Fibroblast of gingiva (primary cell): ENCODE results near the gene EXD3.

Experiments used
- DNase-seq: peaks from one replicate; pipeline ENCODE4 v3.0.0-alpha.2; 2011; ENCODE audit warnings: low read depth

The EXD3 gene

DNA sequence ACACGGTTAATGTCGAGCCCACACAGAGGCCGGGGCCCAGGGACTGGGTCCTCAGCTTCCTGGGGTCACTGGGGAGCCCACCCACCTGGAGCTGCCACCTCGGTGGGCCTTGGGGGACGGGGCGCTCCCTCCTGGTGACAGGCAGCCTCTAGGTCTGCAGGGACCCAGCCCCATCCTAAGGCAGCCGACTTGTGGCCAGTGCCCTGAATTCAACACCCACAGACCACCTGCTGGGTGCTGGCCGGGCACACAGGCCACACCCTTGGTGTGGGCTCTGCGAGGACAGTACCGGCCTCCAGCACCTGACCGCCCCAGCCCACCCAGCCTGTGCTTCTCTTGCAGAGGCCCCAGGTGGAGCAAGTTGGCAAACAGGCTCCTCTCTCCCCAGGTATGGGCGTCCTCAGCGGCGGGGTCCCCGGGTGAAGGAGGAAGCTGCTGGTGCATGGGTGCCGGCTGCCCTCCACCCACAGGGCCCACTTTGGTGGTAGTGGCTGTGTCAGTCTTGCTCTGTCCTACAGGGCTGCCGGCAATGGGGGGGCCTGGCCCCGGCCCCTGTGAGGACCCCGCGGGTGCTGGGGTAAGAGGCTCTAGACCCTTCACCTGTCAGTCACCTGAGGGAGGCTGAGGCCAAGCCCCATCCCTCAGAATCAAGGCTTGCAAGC, 9.9 kb upstream of the EXD3 start:
- no peak for DNase-seq

DNA sequence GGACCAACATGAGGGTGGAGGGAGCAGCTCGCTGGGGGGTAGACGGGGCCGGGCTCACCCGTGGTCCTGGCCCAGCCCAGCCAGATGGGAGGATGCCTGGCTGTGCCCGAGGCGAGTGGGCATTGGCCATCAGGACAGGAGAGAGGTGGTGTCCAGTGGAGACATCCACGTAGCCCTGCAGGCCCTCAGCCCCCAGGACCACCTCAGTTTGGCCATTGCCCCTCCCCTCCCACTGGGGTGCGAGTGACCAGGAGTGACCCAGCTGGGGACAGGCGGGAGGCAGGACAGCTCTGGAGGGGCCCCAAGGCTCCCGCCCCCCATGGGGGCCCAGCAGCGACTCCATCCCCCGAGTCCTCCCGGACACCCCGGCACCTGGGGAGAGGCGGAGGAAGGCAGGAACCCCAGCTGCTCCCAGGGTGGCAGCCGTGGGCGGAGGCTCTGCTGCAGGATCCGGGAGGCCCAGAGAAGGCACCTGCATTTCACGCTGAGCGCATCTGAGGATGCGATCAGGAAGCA, 8.5 kb upstream of the EXD3 start:
- DNase-seq: no peak

DNA sequence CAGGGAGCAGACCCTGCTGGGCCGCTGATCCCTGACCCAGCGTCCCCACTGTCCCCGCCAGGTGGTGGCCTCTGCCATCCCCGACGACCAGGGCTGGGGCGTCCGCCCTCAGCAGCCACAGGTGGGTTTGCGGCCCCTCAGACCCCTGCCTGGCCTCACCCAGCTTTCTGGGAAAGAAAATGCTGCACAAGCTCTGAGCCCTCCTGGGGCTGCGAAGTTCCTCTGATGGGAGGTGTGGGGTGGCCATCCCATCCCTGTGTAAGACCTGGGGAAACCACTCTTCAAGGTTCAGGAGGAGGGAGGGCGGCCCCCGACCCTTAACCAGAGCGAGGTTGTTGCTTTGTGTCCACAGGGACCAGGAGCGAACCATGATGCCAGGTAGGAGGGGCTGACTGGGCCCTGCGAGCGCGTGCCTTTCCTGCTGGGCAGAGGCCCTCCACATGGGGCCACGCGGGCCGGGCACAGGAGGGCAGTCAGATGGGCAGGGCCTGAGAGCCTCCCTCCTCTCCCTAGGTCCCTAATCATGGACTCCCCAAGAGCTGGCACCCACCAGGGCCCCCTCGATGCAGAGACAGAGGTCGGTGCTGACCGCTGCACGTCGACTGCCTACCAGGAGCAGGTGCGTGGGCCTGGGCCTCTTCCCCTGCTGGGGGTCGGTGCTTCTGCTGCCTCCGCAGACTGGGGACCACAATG, 7.9 kb upstream of the EXD3 start:
- DNase-seq: no peak

DNA sequence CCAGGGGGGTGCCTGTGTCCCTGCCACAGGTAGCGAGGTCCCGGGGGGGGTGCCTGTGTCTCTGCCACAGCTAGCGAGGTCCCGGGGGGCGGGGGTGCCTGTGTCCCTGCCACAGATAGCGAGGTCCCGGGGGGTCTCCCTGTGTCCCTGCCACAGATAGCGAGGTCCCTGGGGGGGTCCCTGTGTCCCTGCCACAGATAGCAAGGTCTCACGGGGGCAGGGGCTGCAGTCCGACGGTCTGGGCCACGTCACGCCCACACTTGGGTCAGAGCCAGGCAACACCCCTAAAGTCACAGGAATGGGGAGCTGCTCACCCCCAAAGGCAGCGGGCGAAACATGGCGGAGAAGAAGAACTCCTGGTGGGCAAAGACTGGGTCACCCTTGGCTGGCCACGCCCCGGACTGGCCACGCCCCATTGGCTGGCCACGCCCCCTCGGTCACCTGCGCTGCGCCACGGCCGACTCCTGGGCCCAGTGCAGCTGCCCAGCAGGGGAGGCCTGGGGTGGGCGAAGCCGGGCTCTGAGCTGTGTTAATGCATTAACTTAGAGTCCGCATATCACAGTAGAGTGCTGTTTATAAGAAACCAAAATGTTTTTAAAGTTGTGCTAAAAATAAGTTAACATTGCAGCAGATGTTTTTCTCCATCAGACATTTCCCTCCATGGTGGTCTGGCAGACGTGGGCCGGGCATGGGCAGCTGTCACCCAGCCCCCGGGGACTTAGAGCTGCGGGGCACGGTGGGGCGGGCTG, 7.2 kb upstream of the EXD3 start:
- DNase-seq: no peak

DNA sequence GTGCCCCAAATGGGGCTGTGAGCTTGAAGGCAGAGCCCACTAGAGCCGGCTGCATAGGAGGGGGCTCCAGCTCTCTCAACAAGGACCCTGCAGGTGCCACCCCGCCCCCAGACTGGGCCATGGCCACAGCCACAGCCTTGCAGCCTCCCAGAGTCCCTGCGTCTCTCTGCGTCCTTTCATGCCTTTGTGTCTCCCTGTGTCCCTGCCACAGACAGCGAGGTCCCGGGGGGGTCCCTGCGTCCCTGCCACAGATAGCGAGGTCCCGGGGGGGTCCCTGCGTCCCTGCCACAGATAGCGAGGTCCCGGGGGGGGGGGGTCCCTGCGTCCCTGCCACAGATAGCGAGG, 6.6 kb upstream of the EXD3 start:
- DNase-seq: no peak

DNA sequence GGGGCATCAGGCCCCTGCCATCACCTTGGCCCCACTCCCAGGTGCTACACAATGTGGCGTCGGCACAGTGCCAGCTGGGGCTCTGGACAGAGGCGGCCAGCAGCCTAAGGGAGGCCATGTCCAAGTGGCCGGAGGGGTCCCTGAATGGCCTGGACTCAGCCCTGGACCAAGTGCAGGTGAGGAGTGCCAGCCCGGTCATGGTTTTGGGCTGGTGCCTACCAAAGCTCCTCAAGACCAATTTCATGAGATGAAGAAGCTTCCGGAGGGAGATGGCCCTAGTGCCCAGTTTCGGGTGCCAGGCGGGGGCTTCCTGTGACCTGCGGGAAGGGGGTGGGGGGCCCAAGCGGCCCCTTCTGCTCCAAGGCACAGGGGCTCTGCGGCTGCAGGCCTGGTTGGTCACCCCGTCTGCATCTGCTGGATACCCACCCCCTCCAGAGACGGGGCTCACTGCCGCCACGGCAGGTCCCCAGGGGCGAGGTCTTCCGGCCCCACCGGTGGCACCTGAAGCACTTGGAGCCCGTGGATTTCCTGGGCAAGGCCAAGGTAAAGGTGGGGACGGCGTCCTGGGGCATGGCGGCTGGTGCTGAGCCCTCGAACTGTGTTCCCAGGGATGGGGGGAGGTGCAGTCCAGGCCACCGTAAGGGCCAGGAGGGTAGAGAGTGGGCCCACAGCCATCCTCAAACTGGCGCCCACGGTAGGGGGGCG, 6.0 kb upstream of the EXD3 start:
- no peak for DNase-seq

DNA sequence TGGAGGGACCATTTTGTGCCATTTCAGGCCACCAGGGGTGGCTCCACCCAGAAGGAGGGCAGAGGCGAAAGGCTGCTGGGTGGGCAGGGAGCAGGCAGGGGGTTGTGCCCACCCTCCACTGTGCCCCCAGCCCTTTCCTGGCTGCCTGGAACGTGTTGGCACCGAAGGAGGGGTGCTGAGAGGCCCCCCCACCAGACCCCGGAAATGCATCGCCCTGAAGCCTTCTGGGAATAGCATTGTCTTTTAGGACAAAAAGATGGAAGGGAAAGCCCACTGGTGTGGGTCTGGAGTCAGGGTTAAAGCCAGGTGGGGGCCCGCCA, 5.3 kb upstream of the EXD3 start:
- no peak for DNase-seq

DNA sequence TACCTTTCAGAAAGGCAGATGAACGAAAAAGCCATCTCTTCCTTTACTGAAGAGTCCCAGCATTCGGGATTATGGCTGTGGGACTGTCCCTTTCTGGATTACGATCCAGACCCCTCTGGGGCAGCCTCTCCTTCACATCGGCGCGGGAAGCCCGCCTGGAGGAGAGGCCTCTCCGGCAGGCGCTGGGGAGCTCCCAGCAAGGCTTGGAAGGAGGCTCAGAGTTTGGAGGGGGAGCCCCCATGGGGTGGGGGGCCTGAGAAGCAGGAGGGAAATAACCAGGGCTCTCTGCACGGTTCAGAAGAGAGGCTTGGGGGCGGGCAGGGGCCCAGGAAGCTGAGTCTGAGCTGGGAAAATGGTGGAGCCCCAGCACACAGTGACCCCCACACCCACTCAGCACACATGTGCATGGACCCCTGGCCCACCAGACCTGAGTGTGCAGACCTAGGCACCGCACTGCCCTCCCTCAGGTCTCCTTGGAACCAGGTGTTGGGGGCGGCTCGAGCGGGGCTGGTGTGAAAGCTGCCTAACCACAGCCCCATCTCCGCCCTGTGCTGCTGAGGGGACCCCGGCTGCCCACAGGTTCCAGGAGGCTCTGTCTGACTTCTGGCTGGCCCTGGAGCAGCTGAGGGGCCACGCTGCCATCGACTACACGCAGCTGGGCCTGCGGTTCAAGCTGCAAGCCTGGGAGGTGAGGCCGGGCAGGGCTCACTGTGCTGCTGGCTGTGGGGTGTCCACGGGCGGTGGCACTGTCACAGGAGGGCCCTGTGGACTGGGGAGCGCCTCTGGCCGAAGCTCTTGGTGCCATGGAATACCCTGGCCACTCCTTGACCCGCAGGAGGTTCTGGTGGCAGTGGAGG, 4.7 kb upstream of the EXD3 start:
- no peak for DNase-seq

DNA sequence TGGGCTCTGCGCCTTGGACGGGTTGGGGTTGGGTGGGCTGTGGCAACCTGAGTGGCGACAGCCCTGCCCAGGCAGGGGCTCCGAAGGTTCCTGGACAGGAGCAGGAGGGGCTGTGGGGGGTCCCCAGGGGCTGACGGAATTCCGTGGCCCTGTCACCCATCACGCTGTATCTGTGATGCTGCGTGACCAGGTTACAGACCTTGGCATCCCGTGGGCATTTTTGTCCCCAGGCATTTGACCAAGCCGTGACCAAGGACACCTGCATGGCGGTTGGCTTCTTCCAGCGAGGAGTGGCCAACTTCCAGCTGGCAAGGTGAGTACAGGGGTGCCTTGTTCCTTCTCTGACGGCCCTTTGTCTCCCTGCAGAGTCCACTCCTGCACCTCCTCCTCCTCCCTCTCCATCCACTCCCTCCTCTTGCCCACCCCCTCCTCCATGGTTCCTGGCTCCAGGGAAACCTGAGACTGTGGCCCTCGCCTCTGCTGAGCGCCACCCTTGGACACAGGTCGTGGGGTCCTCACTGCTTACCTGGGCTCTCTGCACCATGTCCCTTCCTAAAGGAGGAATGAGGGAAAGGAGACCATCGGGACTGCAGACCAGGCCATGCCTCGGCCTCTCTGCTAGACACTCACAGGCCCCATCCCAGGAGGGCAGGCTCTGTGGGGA, 3.2 kb upstream of the EXD3 start:
- no peak for DNase-seq

DNA sequence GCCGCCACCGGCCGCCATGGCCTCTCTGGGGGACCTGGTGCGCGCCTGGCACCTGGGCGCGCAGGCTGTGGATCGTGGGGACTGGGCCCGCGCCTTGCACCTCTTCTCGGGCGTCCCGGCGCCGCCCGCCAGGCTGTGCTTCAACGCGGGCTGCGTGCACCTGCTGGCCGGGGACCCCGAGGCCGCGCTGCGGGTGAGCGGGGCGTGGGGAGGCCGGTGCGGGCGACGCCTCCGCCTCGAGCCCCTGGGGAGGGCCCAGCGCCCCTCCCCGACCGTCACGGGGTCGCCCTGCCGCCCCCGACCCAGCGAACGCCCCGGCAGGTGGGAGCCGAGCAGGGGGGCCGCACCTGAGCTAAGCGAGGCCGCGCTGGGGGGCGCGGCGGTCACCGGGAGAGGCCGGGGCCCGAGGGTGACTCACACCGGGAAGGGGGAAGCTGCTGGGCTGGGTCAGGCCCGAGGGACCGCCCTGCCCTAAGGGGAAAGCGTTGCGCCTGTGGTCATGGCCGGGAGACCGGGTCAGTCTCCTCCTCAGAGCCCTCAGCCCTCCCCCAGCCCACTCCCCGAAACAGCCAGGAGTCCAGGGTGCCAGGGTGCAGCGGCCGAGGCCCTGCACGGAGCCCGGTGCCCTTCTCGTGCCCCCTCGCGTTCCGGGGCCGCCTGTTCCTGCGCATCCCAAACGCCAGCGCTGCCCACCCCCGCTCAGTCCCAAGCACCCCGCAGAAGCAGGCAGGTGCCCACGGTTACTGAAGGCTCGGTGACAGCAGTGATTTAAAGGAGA, 741 bp upstream of the EXD3 start:
- no peak for DNase-seq

DNA sequence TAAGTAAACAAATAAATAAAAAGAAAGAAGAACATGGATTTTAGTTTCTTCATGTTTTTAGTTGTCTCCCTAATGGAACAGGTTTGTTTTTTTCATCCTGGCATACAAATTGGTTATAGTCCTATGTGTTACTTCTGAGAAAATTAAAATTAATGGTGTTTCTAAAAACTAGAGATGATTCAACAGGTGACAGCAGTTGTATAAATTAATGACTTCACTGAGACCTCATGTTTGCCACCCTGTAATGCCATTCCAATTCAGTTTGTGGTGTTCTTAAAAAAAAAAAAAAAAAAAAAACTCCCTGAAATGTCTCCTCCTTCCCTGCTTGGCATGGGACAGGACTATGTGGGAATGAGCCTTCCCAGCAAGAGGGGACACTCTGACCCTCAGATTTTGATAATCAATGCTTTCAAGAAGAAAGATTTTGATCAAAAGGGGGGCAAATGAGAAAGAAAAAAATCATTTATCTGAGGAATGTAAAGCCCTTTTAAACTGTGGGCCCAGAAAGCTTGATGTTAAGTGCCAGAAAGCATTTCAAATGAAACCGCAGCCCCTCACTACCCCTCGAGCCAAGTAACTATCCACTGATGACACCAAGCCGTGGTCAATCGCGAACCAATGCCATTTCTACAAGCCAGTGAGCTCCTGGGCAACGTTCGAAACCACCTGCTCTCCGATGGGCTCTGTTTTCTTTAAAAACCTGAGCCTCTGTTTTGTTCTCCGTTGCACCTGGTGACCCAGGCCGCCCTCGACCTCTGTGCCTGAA, 941 bp downstream of the EXD3 start:
- DNase-seq: no peak

DNA sequence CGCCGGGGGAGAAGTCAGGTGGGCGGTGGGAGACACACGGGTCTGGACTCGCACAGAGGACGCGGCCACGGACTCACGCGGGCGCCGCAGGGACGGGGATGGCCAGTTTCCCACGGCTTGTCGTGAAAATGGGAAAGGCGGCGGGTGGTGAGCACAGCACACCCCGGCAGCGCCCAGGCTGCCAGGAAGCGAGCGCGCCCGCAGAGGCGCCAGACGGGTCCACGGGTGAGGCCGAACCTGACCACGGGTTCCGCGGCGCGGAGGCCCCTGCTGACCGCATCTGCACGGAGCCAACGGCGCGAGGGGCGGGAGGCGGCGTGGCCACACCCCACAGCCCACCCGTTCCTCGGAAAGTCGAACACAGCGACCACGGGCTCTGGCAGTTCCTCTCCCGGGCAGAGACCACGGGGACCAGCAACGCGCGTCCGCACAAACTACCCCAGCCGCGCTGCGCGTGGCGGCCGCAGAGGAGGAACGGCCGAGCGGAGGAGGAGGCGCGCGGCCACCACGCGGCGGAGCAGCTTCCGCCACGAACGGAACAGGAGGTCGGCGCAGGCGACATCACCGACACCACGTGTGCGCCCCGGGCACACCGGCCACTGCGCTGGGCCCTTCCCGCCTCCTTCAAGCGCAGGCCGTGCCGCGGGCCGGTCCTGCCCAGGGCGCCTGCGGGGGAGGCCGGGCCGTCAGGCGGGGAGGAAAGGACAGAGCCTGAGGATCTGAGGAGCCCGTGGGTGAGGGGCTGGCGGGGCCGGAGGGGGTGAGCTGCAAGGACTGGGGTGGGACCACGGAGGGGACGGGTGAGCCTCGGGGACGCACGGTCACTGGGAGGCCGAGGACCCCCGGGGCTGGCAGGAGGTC, 5.6 kb downstream of the EXD3 start:
- no peak for DNase-seq

DNA sequence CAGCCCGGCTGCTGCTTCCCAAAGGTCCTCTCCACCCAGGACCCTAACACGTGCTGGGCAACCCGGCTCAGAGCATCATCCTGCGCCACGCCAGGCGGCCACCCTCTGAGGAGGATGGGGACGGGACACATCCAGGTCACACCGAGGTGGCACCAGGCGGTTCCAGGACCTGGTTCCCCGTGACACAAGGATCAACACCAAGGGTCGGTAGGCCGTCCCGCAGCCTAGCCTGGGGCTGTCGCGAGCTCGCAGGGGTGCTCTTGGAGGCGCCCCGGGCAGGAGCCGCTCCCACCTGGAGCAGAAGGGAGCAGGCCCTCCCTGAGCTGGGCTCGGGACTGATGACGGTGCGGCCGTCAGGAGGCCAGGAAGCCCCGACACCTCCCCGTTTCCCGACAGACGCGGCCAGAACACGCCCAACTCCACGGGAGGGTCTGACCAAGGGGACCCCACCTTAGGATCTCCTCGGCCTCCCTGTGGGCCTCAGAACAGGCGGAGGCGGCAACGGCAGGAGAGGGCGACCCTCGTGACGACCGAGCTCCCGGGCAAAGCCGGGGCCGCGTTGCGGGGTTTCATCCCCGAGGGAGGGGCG, 6.3 kb downstream of the EXD3 start:
- no peak for DNase-seq

DNA sequence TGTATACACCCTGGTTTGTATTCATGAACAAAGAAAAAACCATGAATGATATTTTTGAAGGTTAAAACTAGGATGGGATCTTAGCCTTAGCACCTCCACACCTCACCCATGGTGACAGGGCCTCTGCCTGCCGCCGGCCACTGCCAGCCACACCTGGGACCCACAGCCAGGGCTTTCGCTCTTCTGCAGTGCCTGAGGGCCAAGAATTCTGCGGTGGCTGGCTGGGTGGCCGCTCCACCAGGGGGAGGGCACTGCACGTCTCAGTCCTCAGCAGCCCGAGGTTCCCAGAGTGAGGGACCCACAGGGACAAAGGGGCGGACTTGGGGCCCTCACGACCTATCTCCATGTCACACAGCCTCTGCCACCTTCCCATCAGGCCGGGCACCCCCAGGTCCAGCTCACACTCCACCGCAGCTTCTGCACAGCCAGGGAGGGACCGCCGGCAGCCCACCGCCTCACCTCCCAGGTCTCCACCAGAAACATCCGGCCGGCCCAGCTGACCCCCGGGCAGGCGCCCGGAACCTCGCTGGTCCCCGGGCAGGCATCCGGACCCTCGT, 6.9 kb downstream of the EXD3 start:
- DNase-seq: no peak

DNA sequence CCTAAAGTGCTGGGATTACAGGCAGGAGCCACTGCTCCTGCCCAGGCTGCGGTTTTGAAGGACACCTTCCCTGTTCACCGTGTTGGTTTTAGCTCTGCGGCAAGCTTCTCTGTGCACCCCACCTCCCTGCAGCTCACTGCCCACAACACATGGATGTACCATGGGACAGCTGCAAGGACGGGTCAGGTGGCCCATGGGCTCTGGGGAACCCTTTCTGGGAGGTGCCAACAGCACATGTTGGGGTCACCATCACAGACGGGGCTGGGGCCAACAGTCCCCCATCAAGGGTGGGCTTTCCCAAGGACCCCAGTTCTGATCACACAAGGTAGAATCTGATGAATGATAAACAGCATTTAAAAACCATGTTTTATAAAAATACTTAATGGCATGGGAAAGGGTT, 7.5 kb downstream of the EXD3 start:
- DNase-seq: no peak

DNA sequence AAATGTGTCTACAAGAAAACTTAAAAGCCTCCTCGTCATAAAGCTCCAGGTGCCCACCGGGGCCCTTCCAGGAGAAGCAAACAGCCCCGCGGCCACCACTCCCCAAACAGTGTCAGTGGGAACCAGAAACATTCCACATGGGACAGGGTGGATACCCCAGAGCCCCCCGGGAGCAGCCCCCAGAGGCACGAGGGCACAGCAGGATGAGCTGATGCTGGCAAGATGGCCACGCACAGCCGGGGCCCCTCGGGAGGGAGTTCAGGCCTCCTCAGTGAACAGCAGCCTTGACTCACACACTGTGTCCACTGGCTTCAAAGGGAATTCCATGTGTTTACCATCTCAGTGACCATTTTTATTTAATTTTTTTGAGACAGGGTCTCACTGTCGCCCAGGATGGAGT, 10.5 kb downstream of the EXD3 start:
- DNase-seq: no peak

DNA sequence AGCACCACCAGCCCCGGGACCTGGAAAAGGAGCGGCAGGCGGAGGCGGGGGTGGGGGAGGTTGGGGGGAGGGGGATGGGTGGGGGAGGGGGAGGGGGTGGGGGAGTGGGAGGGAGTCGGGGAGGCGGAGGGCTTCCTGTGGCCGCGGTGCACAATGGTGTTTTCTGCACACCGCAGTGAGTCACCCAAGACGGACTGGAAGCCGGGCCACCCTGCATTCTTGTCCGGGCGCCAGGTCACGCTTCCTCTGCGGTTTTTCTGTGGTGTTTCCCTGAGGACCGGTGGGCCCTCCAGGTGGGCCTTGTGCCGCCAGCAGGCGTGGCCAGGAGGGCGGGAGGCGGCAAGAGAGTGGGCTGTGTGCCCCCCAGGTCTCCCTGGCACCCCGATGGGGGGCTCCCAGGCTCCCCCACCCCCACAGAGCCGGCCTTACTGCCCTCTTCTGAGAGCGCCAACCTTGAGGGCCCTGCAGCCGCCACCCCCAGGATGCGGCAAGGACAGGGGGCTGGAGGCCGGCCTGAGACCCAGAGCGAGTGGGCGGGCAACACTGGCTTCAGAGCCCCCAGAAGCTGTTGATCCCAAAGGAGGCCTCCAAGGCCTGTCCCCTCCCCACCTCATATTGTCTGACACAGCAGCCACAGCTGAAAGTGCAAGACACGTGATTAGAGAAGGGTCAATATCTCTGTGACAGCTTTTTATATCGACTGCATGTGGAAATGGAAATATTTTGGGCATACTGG, 11.1 kb downstream of the EXD3 start:
- peak; percentile 67 for DNase-seq
